HG03095 (cell line): ENCODE measurements around the gene PIK3R5.

ENCODE experiments used
- ATAC-seq: cut with Tn5 transposase; IDR thresholded peaks from one replicate; pipeline ENCODE4 v1.9.1; 2021; ENCODE audit warnings: moderate library complexity; ENCODE audit not compliant: unreplicated experiment

The PIK3R5 gene

DNA sequence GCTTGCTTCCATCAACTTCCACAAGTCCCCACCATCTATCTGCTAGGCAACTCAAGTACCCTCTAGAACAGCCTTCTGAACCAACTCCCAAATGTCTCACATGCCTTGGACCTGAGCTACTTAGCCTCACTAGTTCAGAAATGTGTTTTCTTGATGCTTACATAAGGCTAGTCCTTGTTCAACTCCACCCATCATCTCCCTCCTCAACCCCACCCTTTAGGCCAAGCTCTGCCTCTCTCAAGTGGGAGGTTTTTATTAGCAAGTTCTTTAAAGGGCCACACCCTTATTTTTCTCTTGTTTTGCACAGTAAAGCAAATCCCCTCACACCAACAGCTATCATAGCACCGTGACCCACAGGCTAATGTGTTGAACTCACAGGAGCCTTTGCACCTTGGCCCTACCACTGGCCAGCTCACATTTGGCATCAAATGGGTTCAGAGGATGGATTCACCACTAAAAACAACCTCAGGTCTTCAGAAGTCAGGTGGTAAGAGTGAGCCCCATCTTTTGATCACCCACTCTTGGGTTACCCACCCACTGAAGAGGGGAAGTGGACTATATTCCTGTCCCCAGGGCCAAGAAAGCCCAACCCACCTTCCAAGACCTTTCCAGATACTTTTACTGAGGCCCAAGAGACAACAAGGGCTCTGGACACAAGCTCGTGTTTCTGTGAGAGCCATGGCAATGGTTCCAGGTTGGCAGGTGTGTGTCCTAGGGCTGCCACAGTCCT is 12.2 kb downstream of the PIK3R5 start:
- no peak for ATAC-seq

DNA sequence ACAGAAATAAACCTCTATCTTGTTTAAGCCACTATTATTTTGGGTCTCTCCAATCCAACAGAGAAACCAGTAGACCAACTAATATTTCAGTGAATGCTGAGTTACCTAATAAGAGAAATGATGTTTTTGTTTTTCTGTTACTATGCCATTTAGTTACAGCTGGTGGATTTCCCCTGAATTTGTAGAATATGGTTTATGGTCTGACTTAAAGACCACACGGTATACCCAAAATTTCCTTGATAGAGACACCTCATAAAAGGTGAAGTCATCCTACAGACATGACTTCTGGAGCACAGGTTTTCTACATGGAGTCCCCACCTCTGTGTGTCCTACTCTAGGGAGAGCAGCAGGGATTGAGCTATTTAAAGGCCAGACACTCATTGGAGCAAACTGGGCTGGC is 13.3 kb downstream of the PIK3R5 start:
- ATAC-seq, result no peak

DNA sequence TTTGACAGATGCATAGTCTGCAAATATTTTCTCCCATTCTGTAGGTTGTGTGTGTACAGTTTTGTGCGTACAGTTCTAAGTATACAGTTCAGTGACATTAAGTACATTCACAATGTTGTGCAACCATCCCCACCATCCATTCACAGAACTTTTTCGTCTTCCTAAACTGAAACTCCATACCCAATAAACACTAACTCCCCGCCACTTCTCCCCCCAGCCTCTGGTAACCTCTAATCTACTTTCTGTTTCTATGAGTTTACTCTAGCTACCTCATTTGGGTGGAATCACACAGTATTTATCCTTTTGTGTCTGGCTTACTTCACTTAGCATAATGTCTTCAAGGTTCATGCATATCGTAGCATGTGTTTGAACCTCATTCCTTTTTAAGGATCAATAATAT is 14.3 kb downstream of the PIK3R5 start:
- no peak for ATAC-seq

DNA sequence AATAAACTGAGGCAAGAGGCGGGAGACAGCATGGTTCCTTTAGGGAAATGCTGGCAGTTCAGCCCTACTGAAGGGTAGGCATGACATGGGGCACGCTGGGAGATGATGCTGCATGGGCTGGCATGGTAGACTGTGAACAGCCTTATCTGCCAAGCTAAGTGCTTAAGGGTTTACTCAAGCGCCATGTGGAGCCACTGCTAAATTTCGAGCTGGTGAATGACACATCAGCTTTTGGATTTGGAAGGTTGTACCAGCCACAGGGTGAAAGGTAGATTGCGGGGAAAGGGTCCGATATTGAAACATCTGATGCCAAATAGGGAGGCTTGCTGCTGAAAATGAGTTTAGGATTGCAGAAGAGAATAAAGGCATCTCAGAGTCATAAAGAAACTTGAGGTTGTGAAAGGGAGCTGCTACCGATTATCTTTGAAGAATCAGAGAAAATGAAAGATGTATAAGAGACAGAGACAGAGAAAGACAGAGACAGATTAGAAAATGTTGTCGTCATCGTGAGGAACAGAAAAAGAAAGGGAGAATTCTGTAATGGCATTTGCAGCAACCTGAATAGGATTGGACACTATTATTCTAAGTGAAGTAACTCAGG is 16.3 kb downstream of the PIK3R5 start:
- ATAC-seq, result no peak

DNA sequence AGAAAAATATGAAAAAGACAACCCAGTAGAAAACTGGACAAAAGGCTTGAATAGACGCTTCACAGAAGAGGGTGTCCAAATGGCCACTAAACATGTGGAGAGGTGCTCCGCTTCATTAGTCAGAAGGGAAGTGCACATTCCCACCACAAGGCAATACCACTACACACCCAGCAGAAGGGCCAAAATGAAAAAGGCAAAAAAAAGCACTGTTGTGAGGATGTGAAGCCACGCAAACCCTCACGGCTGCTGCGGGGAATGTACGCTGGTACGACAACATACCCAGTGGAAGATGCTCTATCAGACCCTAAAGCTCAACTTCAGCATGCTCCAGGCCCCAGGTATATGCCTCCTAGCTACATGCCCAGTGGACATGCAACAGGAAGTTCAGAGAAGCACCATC is 17.0 kb downstream of the PIK3R5 start:
- ATAC-seq, result no peak

- ATAC-seq, result no peak
Measured at GRCh38 chr17:8947201-8947600, 18.3 kb downstream of the PIK3R5 start.

- no peak for ATAC-seq
Measured at GRCh38 chr17:8946476-8946875, 19.0 kb downstream of the PIK3R5 start.

DNA sequence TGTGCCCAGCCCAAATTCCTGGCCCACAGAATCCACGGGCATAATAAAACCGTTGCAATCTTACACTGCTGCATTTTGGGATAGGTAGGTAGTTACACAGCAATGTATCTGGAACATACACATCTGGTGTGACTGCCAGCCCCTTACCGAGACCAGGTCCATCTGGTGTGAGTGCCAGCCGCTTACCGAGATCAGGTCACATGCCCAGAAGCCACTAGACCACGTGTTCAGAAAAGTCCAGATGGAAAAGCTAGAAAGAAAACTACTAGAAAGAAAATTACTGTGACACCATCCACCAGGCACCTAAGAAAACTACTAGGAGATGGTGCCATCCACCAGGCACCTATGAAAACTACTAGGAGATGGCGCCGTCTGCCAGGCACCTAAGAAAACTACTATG is 19.4 kb downstream of the PIK3R5 start:
- ATAC-seq, result no peak

DNA sequence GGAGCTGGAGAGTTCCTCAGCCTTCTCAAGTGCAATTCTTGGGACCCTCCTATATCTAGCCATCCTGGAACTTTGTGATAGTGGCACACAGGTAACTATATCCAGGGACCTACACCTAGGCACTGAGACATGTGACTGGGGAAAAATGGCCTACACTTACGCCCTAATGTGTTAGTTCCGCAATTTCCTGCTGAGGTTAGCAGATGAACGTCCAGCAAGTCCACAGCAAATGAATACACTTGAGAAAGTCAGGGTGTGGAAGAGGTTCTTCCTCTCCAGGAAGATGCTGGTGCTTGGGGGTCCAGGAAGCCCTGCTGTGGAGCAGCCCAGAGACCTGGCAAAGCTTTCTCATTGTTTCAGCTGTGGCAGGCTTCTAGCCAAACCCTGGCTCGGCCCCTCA is 20.8 kb downstream of the PIK3R5 start:
- no peak for ATAC-seq

- ATAC-seq, result no peak
Measured at GRCh38 chr17:8944083-8944482, 21.4 kb downstream of the PIK3R5 start.

DNA sequence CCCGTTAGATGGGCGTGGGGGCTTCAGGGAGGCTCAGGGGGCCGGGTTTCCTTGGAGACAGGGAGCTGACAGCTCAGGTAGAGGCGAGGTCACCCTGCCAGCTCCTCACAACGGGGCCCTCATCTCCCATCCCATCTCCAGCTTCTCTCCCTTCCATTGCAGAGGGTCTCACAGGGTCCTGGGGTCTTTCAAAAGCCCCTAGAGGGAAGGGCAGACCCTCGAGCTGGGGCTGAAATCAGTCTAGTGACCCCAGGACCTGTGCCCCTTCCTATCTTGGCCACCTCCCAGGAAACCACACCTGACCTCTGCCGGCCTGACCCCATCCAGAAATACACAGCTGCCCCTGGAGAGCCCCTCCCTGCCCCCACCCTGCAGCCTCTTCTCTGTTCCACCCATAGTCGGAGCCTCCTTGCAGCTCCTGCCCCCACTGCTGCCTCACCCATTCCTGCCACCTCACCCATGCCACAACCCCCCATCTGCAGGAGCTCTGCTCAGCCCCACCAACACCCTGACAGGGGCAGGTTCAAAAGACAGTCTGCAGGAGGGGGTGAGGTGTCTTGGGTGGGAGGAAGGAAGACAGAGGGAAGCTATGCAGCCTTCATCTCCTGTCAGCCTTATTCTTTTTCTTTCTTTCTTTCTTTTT is 23.4 kb downstream of the PIK3R5 start:
- ATAC-seq, result no peak

DNA sequence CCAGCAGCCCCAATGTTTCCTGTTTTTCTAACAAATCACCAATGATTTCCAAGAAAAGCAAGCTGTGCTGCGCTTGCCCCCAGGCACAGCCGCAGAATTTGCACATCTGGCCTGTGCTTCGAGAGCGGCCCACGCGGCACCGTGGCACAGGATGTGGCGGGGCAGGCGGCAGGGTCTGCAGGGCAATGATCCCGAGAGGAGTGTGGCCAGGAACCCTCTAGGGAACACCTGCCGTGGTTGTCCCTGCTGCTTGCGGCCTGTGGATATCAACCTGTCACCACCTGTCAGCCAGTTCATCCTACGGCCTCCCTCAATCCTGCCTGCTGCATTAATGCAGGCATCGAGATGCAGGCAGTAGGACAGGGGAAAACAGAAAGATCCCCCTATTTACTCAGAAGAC is 24.0 kb downstream of the PIK3R5 start:
- no peak for ATAC-seq

- ATAC-seq, result no peak
Measured at GRCh38 chr17:8940866-8941471, 24.5 kb downstream of the PIK3R5 start.

DNA sequence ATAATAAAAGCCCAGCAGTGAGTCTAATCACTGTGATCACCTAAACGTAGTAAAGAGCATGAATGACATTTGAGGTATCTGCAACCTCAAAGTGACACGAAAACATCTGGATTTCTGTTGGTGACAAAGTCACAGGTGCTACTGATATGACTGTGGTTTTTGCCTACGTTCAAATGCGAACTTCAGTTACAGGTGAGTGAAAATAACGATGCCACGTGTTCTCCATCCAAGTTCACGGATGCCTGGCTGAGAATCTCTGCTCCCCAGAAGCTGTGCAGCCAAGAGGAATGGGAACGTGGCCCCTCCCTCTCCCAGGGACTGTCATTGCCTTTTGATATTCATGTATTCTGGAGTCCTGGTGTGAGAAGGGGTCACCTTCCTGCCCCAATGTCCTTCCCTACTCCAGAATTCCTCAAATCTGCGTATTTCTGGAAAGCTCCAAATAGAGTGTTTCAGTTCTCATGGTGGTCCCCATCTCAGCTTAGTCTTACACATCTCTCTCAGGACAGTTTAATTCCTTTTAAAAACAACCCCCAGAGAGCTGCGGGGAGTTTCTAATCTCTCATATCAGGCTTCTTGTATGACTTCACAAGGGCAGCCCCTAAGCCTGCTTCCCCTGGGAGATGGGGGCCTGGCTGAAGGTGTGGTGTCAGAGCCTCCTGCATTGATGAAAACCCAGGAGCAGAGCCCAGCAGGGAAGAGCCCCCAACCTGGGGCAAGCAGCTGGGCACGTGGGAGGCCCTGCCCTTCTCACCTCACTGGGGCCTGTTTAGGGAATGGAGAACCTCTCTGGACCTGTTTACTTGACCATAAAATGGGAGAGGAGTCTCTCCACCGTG is 25.8 kb downstream of the PIK3R5 start:
- ATAC-seq, result no peak

GRCh38 chr17:8938933-8939332 is 26.6 kb downstream of the PIK3R5 start:
- ATAC-seq, result no peak

DNA sequence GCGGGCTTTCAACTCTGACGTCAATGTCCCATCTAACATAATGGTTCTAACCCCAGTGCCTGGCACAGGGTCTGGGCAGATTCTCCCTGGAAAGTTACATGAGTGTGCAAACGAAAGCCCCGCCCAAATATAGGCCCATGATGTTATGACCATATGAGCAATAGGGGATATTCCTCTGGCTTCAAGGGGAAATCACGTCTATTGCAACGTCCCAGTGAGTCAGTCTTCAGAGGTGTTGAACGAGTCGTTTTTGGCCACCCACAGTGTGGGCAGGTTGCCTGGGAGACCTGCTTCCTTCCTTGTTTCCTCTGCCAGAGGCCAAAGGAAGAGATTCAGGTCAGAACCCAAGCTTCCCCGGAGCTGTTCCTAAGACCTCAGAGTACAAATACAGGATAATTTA is 30.3 kb downstream of the PIK3R5 start:
- ATAC-seq, result no peak

DNA sequence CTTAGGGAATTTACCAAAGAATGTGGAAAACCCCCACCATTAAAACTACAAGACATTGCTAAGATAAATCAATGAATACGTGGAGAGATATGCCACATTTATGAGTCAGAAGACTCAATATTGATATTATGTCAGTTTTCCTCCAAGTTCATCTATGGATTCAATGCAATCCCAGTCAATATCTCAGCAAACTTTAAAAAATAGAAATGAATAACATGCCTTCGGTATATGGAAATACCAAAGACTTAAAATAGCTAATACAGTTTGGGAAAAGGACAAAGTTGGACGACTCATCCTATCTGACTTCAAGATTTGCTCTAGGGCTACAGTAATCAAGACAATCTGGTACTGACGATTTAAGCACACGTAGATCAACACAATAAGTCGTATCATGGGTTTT is 31.2 kb downstream of the PIK3R5 start:
- no peak for ATAC-seq

- ATAC-seq, result no peak
Measured at GRCh38 chr17:8930649-8931048, 34.9 kb downstream of the PIK3R5 start.

DNA sequence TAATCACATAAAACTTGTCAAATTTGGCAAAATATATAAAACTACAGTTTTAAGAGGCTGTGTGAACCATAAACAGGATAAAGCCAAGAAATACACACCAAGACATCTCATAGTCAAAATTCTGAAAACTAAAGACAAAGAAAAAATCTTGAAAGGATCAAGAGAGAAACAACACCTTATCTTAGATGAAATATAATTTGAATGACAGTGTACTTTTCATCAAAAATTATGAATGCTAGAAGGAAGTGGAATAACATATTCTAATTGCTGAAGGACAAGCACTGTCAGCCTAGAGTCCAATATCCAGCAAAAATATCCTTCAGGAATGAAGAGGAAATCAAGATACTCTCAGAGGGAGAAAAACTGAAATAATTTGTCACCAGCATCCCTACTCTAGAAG is 37.2 kb downstream of the PIK3R5 start:
- no peak for ATAC-seq

- ATAC-seq, result no peak
Measured at GRCh38 chr17:8927395-8927794, 38.1 kb downstream of the PIK3R5 start.

- ATAC-seq, result no peak
Measured at GRCh38 chr17:8925808-8926207, 39.7 kb downstream of the PIK3R5 start.
